Stimulated activated CD8-positive, alpha-beta memory T cell treated with anti-CD3 and anti-CD28 coated beads, Interleukin-2, amount 100 ng/mL, for 1 hour (primary cell): ENCODE results near the gene UBLCP1.
A peak's percentile ranks its signal among the peaks of the same experiment; 100 is the strongest.

ENCODE experiments used
- DNase-seq, 2 donors: peaks; one replicate each; pipeline ENCODE4 v3.0.0-alpha.2; 2020; ENCODE audit warnings: low read depth in 2 of 2

Gene UBLCP1

DNA sequence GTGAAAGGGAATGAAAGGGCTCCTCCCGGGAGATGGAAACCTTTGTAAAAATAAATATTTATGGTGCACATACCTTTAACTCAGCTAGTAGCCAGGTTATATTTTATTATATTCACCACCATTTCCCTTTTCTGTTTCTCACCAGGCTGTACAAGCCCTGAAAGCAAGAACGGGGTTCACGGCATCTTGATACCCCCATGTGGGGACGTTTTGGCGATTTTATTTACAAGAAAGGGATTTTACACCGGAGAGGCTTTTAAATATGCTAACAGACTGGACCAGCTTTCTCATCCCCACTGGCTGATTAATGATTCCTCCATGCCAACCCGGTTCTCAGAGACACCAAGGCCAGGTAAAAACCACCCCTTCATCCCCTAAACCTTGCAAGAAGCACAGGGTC, 48.0 kb downstream of the UBLCP1 start:
- DNase-seq, result no peak

DNA sequence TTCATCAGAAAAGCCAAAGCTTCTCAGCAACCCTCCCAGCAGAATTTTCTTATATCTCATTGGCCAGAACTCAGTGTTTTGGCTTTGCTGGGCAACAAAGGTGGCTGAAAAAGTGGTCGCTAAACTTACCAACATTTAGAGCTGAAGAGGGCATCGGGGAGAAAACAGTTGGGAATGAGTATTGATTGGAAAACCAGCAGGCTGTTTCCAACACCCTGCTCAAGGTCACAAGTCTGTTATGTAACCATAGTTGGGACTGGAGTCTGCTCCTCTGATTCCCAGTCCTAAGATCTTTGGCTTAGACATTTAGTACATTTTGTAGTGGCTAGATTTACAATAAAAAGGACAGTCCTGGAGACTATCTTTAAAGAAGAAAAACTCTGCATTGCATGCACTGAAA, 50.1 kb downstream of the UBLCP1 start:
- no peak for DNase-seq

GRCh38 chr5:159316519-159317383, 53.7 kb downstream of the UBLCP1 start:
- no peak for DNase-seq

DNA sequence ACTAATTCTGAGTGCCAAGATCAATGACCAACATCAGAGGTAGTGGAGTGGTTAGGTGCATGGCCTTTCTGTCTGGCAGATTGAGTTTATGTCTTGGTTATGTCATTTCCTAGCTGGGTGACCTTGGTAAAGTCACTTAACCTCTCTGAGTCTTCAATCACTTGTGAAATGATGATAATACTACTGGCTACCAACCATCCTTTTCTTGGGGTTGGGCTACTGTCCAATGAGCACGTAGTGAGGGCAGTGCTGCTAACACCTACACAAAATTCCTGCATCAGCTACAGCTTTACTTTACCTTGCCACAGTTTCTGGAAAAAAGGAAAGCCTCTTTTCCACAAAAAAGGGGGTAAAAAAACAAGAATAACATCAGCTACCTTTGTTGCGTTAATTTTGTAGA, 54.8 kb downstream of the UBLCP1 start:
- DNase-seq, result no peak

DNA sequence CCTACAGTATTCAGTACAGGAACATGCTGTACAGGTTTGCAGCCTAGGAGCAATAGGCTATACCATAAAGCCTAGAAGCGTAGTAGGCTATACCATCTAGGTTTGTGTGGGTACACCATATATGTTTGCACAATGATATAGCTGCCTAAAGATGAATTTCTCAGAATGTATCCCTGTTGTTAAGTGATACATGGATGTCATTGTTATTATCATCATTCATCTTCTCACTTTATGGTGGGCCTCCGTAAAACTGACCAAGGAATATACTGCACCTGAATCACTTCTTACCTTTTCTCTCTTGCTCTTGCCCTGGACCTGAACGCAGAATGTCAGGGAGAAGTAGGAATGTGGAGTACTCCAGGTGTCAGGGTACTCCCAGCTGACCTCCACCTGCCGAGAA, 55.4 kb downstream of the UBLCP1 start:
- no peak for DNase-seq

DNA sequence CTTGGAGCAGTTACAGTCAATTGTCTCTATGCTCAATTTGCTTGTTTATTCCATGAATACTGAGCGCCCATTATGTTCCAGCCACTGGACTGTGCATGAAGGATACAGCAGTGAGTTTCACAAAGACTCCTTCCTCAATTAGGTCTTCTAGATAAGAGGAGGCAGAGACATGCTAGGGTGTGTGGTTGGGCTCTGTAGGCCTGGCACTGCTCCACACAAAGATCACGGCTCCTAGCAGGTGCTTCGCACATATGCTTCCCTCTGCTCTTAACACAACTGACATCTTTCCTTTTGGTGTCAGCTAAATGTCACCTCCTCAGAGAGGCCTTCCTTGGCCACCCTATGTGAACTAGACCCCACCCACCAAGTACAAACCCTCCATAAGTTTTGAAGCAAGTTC, 56.3 kb downstream of the UBLCP1 start:
- DNase-seq, result no peak

DNA sequence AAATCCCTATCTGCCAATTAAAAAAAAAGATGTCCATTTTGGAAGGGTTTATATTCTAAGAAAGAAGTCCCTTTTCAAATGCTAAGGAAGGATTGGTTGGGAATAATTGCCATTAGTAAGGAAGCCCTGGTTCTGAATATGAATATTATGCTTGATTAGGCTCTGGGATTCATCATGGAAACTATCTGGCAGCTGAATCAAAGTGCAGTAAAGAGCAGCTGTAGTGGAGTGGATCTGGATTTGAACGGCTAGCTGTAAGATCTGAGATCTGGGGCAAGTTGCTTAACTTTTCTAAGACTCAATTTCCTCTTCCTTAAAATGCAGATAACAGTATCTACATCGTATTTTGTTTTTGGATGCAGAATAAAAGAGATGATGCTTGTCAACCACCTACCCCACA, 56.7 kb downstream of the UBLCP1 start:
- DNase-seq, result no peak

DNA sequence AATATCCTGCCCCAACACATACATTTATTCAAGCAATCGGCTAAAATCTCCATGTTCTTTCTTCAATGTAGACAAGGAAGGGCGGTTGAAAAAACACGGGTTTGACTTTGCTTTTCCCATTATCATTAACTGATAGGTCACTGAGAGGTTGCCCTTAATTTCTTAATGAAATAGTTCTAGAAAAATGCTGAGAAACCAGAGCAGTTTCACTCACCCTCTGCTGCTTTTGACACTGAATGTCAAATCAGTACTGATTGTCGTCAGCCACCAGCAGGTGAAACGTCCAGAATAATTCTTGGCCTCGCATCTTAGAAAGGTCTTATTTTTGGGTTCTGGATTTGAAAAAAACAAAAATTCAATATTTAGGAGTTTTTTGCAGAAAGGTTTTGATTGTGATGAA, 59.1 kb downstream of the UBLCP1 start:
- DNase-seq, result no peak

DNA sequence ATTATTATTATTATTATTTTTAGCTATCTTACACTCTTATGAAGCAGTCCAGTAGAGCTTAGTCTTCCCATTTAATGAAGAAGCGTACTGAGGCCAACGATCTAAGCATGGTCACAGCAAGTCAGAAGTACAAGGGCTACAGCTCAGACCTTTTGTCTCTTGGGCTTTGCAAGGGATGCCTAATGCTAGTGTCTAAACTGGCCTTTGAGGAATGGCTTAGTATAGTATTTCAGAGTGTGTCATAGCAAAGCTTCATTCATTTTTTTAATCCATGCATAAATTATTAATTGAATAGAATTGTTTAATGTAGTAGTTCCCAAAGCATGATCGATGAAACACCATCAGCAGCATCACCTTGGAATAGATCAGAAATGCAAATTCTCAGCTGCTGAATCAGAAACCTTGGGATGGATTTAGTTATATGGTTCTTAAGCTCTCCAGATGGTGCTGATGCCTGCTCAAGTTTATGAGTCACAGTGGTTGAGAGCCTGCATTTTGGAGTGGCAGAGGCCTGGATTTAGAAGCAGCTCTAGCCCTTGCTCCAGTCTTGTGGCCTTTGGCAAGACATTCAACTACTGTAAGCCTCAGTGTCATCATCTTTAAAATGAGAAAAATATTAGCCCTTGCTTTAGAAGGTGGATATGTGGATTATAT, 61.1 kb downstream of the UBLCP1 start:
- DNase-seq, result no peak

- DNase-seq, result no peak
Observed at GRCh38 chr5:159324986-159325385, 61.9 kb downstream of the UBLCP1 start.

DNA sequence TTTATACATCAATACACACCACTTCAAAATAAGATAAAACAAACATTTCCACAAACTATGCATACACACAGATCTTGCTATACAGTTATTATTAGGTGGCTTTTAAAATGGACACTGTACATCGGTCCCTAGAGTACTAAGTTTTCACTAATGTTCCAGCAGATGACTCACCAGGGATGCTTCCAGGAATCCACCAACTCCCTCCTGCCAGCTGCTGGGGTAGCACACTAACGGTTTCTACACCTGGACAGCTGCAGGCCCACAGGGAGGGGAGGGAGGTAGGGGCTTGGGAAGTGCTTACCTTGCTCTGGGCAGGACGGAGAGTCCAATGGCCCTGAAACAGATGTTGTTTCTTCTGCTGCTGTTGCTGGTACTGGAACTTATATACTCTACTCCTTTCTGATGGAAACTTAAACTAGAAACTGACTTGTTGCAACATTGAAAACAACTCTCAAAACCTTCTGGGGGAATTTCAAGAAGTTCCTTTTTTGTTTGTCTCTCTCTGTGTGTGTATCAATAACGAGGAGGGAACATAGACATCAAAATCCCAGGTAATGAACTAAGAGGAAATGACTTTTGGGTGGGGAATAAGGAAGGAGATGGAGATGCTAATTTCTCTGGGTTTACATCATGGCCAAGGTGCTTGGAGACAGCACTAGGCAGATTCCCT, 67.2 kb downstream of the UBLCP1 start, which contains the start of gene IL12B:
Gene IL12B, minus strand, starts transcription at position 357 of the 670 bp plus-strand sequence. CDS start 3,705 bp downstream, outside the sequence.
- no peak for DNase-seq

GRCh38 chr5:159331093-159331973, 68.2 kb downstream of the UBLCP1 start:
- peak; percentile 49 to 54 for DNase-seq

- DNase-seq, result no peak
Observed at GRCh38 chr5:159332800-159333544, 69.9 kb downstream of the UBLCP1 start.

DNA sequence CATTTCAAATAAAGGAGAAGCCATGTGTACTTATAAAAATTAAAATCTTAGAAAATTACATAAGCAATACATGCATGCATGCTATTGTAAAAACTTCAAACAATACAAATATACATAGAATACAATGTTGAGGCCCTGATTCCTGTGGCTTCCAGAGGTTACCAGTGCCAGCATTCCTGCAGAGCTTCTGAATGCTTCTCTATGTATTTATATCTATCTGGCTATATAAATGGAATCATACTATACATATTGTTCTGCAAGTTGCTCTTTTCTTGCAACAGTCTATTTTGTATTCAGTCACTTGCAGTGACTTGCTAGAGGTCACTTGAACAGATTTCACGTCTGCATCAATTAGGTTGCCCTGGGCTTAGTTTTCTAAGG, 70.4 kb downstream of the UBLCP1 start:
- no peak for DNase-seq
